HEK293 (cell line): ENCODE measurements around the gene VEZF1.
A peak's percentile ranks its signal among the peaks of the same experiment; 100 is the strongest.
"Not testable (repeated sequence)": the region's sequence is repeated elsewhere in the genome, so short reads cannot be mapped to it uniquely, and the experiment has no call there.

Source experiments
- CTCF ChIA-PET: fragments of 350-600 bp; formaldehyde crosslinking; extraction: SDS; loops from one replicate; lab custom pipeline; 2021; ENCODE audit warnings: antibody characterized with exemption; lab: Yijun Ruan, JAX
- POLR2A ChIA-PET: fragments of 300-600 bp; formaldehyde crosslinking; extraction: SDS; loops from one replicate; lab custom pipeline; 2020; ENCODE audit warnings: antibody characterized with exemption, inconsistent platforms; lab: Yijun Ruan, JAX
- H3K27ac ChIP-seq: fragments of 200-500 bp; sonication (Bioruptor generic); 2 replicates; pipeline ENCODE4 v1.5.1; 2014; ENCODE audit warnings: low read depth, low read length, control low read depth, inconsistent platforms; ENCODE audit errors: extremely low read depth
- H3K36me3 ChIP-seq, 2 experiments: fragments of 200-500 bp in 1 of 2; sonication (Bioruptor generic) in 1 of 2; 1 replicate in 1 of 2; 2 replicates in 1 of 2; pipeline ENCODE4 v1.5.1; 2014 to 2017; ENCODE audit warnings: inconsistent platforms in 2 of 2, low read length in 2 of 2; ENCODE audit not compliant: control insufficient read depth in 2 of 2, insufficient read depth in 1 of 2
- H3K4me1 ChIP-seq: fragments of 200-500 bp; sonication (Bioruptor generic); 2 replicates; pipeline ENCODE4 v1.5.1; 2014; ENCODE audit warnings: mild to moderate bottlenecking, low read length, inconsistent platforms; ENCODE audit not compliant: control insufficient read depth, insufficient read depth
- H3K4me3 ChIP-seq: 2 replicates; pipeline ENCODE4 v1.5.1; 2011; ENCODE audit warnings: low read depth, mild to moderate bottlenecking, control low read depth, low read length, moderate library complexity
- H3K9me3 ChIP-seq: fragments of 200-500 bp; sonication (Bioruptor generic); 2 replicates; pipeline ENCODE4 v1.5.1; 2014; ENCODE audit warnings: low read depth, low read length, inconsistent platforms; ENCODE audit not compliant: control insufficient read depth, insufficient read depth
- GLIS1 ChIP-seq: fragments of 450-650 bp; formaldehyde crosslinking; IDR thresholded peaks from 2 replicates; pipeline ENCODE4 v1.5.1; 2016; ENCODE audit warnings: missing biosample characterization, missing genetic modification characterization
- MZF1 ChIP-seq: fragments of 450-650 bp; formaldehyde crosslinking; IDR thresholded peaks from 2 replicates; pipeline ENCODE4 v1.5.1; 2017; ENCODE audit warnings: missing biosample characterization, missing genetic modification characterization, borderline replicate concordance
- OSR2 ChIP-seq: fragments of 450-650 bp; formaldehyde crosslinking; IDR thresholded peaks from 2 replicates; pipeline ENCODE4 v1.5.1; 2016; ENCODE audit warnings: missing biosample characterization, missing genetic modification characterization
- PRDM1 ChIP-seq: fragments of 450-650 bp; formaldehyde crosslinking; IDR thresholded peaks from 2 replicates; pipeline ENCODE4; 2016; ENCODE audit warnings: missing biosample characterization, missing genetic modification characterization
- SCRT1 ChIP-seq: fragments of 450-650 bp; formaldehyde crosslinking; IDR thresholded peaks from 2 replicates; pipeline ENCODE4 v1.5.1; 2016; ENCODE audit warnings: missing biosample characterization, missing genetic modification characterization, borderline replicate concordance
- WT1 ChIP-seq: fragments of 450-650 bp; formaldehyde crosslinking; IDR thresholded peaks from 2 replicates; pipeline ENCODE4 v1.5.1; 2016; ENCODE audit warnings: missing biosample characterization, missing genetic modification characterization
- ZBTB17 ChIP-seq: fragments of 450-650 bp; formaldehyde crosslinking; IDR thresholded peaks from 2 replicates; pipeline ENCODE4 v1.5.1; 2016; ENCODE audit warnings: missing biosample characterization, missing genetic modification characterization
- ZNF221 ChIP-seq: fragments of 450-650 bp; formaldehyde crosslinking; IDR thresholded peaks from 2 replicates; pipeline ENCODE4 v1.5.1; 2017; ENCODE audit warnings: missing biosample characterization, missing genetic modification characterization, borderline replicate concordance
- ZNF239 ChIP-seq: fragments of 450-650 bp; formaldehyde crosslinking; IDR thresholded peaks from 2 replicates; pipeline ENCODE4 v1.5.1; 2016; ENCODE audit warnings: missing biosample characterization, missing genetic modification characterization
- ZNF398 ChIP-seq: fragments of 450-650 bp; formaldehyde crosslinking; IDR thresholded peaks from 2 replicates; pipeline ENCODE4 v1.5.1; 2017; ENCODE audit warnings: missing biosample characterization, missing genetic modification characterization
- ZNF426 ChIP-seq: fragments of 450-650 bp; formaldehyde crosslinking; IDR thresholded peaks from 2 replicates; pipeline ENCODE4 v1.5.1; 2017; ENCODE audit warnings: missing biosample characterization, missing genetic modification characterization, mild to moderate bottlenecking, inconsistent platforms, moderate library complexity
- ZNF555 ChIP-seq: fragments of 450-650 bp; formaldehyde crosslinking; conservative IDR thresholded peaks from 2 replicates; pipeline ENCODE4 v1.5.1; 2017; ENCODE audit warnings: missing biosample characterization, mild to moderate bottlenecking, missing genetic modification characterization, inconsistent platforms
- ZNF645 ChIP-seq: fragments of 450-650 bp; formaldehyde crosslinking; IDR thresholded peaks from 2 replicates; pipeline ENCODE4; 2016; ENCODE audit warnings: missing biosample characterization, missing genetic modification characterization
- ZSCAN16 ChIP-seq: fragments of 450-650 bp; formaldehyde crosslinking; IDR thresholded peaks from 2 replicates; pipeline ENCODE4 v1.5.1; 2016; ENCODE audit warnings: missing biosample characterization, missing genetic modification characterization
- TF ChIP-seq, protein P1 (sequence below): fragments of 450-650 bp; IDR thresholded peaks from 2 replicates; pipeline ENCODE4 v1.5.1; 2018; ENCODE audit warnings: missing biosample characterization, mild to moderate bottlenecking, missing genetic modification characterization

The VEZF1 gene

DNA sequence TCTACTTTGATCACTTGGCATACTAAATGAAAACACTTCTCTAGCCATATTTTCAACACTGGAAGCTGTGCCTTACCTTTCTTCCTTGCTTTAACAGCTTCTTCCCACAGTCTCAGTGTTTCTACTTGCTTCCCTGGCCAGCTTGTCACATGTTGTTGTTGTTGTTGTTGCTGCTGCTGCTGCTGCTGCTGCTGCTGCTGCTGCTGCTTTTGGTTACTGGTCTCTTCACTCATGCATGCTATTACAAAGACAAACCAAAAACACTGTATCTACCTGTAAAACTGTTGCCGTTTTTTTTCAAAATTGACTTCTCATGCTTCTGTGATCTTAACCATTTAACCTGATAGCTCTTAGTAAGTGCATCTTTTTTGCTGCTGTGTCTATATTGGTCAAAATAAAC is 9.0 kb downstream of the VEZF1 start:
- H3K27ac ChIP-seq = no peak overlapping the region
- no peak overlapping the region for H3K4me3 ChIP-seq
- ChIA-PET CTCF (interaction anchor here (0.5 to 3.9 kb wide), 5 partner anchors 21 to 121 kb away, joined by 3 to 15 read pairs (median 5); no protein-coding TSS in a partner anchor), POLR2A (interaction anchor here (0.8 to 2.1 kb wide), 2 partner anchors 23 to 40 kb away, joined by 3 to 6 read pairs; partner anchors contain the start of gene CUEDC1)
- TF ChIP-seq, protein P1, sequence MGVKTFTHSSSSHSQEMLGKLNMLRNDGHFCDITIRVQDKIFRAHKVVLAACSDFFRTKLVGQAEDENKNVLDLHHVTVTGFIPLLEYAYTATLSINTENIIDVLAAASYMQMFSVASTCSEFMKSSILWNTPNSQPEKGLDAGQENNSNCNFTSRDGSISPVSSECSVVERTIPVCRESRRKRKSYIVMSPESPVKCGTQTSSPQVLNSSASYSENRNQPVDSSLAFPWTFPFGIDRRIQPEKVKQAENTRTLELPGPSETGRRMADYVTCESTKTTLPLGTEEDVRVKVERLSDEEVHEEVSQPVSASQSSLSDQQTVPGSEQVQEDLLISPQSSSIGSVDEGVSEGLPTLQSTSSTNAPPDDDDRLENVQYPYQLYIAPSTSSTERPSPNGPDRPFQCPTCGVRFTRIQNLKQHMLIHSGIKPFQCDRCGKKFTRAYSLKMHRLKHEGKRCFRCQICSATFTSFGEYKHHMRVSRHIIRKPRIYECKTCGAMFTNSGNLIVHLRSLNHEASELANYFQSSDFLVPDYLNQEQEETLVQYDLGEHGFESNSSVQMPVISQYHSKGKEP = 0 out of 2 replicates have a peak, but pooled peaks have one; percentile 55
- no peak for TF ChIP-seq ZNF398 (tag by site-specific recombination)
- peak; percentile 52; the same call in 1 of the 2 replicates for TF ChIP-seq OSR2 (tag by site-specific recombination)
- peaks cover 80 to 93% of the 10 kb centered on the region in 2 experiments for H3K36me3 ChIP-seq
- peaks cover 4% of the 10 kb centered on the region for H3K4me1 ChIP-seq
- H3K9me3 ChIP-seq = no peaks in the 10 kb centered on the region

- POLR2A ChIA-PET = no interaction called here
These were observed 11.5 kb downstream of the VEZF1 start for GRCh38 chr17:57976594-57976993.

DNA sequence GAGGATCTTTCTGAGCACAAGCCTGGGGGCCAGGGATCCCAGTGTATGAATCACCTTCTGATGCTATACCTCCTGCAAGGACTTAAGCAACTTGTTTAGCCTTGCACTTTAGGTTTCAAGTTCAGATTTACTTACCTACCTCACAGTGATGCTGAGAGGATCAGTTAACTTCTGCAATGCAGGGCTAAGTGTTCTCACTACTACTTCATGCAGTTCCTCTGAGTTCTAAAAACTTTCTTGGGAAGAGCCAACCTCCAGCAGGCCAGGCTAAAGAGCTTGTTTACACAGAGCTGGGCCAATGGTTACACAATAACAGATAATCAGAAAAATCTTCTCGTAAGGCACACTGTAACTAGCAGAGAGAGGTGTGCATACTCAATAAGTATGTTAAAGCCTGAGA is 13.0 kb downstream of the VEZF1 start:
- ChIA-PET CTCF (interaction anchor here (1.2 kb wide), 1 partner anchor 10 kb away, joined by 4 read pairs; no protein-coding TSS in a partner anchor), POLR2A (interaction anchor here (0.8 to 1.2 kb wide), 2 partner anchors 32 to 100 kb away, joined by 3 to 5 read pairs; partner anchors contain the start of gene SRSF1)
- Histone ChIP-seq H3K4me3 (no peak overlapping the region), H3K27ac (0 out of 2 replicates have a peak overlapping the region, but pooled peaks have one; percentile 0), H3K36me3 (peaks cover 63 to 82% of the 10 kb centered on the region in 2 experiments), H3K9me3 (no peaks in the 10 kb centered on the region)
- TF ChIP-seq ZSCAN16 = peak; percentile 50; the same call in 1 of the 2 replicates
- no peak for TF ChIP-seq ZNF426 (tag by site-specific recombination)
- no peak for TF ChIP-seq MZF1 (tag by site-specific recombination)
- peak; percentile 87 for TF ChIP-seq GLIS1 (tag by site-specific recombination)
- TF ChIP-seq WT1 (tag by site-specific recombination) = no peak
- no peak for TF ChIP-seq ZNF221
- 0 out of 2 replicates have a peak, but pooled peaks have one; percentile 3 for TF ChIP-seq ZBTB17
- TF ChIP-seq, all 188 proteins: peak for 3
- no peaks in the 10 kb centered on the region; the same call in 1 of the 2 replicates for H3K4me1 ChIP-seq

More at GRCh38 chr17:57976594-57976993, 11.5 kb downstream of the VEZF1 start:
- Histone ChIP-seq H3K4me1 (peaks cover 4% of the 10 kb centered on the region), H3K36me3 (peaks cover 78 to 90% of the 10 kb centered on the region in 2 experiments)
- TF ChIP-seq ZNF239 (tag by site-specific recombination) (no peak), SCRT1 (tag by site-specific recombination) (no peak), ZNF645 (tag by site-specific recombination) (no peak), ZNF555 (no peak), PRDM1 (tag by site-specific recombination) (peak; percentile 51; the same call in 1 of the 2 replicates)
- TF ChIP-seq, all 188 proteins: peak for 1
- Histone ChIP-seq H3K4me3 (no peak overlapping the region), H3K9me3 (no peaks in the 10 kb centered on the region), H3K27ac (no peak overlapping the region)
- CTCF ChIA-PET = interaction anchor here (1.3 to 1.6 kb wide), 3 partner anchors 10 to 120 kb away, joined by 5 to 12 read pairs (median 6); no protein-coding TSS in a partner anchor

DNA sequence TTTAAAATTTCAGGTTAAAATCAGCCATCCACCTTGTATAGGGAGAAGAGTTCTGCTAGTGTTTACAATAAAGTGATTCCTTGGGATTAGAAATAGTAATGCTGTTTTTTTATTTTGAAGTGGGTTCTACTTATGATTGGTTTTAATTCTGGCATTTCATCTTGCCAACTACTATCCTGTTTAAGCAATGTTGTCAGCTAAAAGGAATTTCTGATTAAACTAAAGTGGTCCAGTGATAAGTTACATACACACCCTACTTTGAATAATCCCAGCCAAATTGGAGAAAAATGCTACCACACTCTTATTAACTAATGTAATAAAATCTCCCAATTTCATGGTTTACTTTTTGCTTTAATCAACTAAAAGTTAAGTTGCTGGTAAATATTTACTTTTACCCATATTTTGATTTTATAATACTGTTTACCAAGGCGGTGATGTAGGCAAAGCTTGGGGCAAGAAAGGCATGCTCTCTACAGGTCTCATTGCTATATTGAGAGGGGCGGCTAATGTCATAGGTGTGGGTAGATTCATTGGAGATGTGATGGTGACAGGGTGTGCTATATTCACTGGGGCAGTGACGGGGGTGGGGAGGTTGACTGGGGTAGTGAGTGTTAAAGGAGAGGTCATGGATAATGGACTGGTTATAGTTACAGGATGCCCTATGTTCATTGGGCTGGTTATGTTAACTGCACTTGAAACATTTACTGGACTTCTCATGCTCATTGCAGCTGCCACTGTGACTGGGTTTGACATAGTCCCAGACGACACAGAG is 13.8 kb downstream of the VEZF1 start:
- POLR2A ChIA-PET = interaction anchor here (0.8 kb wide), 1 partner anchor 19 kb away, joined by 3 read pairs; the partner anchor contains the start of gene CUEDC1
- CTCF ChIA-PET, H3K9me3 ChIP-seq, H3K4me1 ChIP-seq, H3K4me3 ChIP-seq: not testable (repeated sequence)
- Histone ChIP-seq H3K27ac (0 out of 2 replicates have a peak overlapping the region, but pooled peaks have one; percentile 0), H3K36me3 (peaks cover 55 to 74% of the 10 kb centered on the region in 2 experiments)
